ENCODE measurements around the gene DIAPH3. TPM values are rescaled to one million over a fixed set of nuclear protein-coding genes. Genes with fewer than 3 reads are reported as not detected.

The DIAPH3 gene
- polyA plus RNA-seq, 2 of the 4 experiments (the other 2 are of a cell fraction), result 10.8 to 13.6 TPM

DNA sequence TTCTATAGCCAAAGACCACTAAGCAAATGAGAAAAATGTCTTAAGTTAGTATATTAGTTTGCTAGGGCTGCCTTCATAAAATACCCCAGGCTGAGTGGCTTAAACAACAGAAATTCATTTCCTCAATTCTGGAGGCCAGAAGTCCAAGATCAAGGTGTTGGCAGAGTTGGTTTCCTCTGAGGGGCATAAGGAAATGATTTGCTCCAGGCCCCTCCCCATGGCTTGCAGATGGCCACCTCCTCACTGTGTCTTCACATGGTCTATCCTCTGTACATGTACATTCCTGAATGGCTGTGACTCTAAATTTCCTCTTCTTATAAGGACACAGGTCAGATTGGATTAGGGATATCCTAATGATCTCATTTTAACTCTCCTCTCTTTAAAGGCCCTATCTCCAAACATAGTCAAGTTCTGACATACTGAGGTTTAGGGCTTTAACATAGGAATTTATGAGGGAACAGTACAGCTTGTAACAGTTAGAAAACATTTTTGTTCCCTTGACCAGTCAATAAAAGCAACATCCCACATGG lies 307.4 kb downstream of the DIAPH3 start:
- Histone ChIP-seq H3K4me3 (no peak overlapping the region), H3K4me1 (no peaks in the 10 kb centered on the region), H3K9me3 (no peaks in the 10 kb centered on the region), H3K4me2 (no peak overlapping the region), H3K27ac (no peak overlapping the region)
- TF ChIP-seq TP53 (CRISPR knock-in tag; IDR thresholded peaks at IDR 0.05) (no peak), EP300 (IDR thresholded peaks at IDR 0.05) (no peak), ZSCAN20 (CRISPR knock-in tag; IDR thresholded peaks at IDR 0.05) (no peak), RNF2 (IDR thresholded peaks at IDR 0.05; ENCODE audit: borderline replicate concordance, low read depth) (no peak), NR3C1 (IDR thresholded peaks at IDR 0.05) (no peak), ZC3H11A (IDR thresholded peaks at IDR 0.05) (no peak)
- TF ChIP-seq, protein P1, sequence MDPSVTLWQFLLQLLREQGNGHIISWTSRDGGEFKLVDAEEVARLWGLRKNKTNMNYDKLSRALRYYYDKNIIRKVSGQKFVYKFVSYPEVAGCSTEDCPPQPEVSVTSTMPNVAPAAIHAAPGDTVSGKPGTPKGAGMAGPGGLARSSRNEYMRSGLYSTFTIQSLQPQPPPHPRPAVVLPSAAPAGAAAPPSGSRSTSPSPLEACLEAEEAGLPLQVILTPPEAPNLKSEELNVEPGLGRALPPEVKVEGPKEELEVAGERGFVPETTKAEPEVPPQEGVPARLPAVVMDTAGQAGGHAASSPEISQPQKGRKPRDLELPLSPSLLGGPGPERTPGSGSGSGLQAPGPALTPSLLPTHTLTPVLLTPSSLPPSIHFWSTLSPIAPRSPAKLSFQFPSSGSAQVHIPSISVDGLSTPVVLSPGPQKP (IDR thresholded peaks at IDR 0.05; ENCODE audit: low read depth, low read length), result no peak
- TF ChIP-seq, protein P2, sequence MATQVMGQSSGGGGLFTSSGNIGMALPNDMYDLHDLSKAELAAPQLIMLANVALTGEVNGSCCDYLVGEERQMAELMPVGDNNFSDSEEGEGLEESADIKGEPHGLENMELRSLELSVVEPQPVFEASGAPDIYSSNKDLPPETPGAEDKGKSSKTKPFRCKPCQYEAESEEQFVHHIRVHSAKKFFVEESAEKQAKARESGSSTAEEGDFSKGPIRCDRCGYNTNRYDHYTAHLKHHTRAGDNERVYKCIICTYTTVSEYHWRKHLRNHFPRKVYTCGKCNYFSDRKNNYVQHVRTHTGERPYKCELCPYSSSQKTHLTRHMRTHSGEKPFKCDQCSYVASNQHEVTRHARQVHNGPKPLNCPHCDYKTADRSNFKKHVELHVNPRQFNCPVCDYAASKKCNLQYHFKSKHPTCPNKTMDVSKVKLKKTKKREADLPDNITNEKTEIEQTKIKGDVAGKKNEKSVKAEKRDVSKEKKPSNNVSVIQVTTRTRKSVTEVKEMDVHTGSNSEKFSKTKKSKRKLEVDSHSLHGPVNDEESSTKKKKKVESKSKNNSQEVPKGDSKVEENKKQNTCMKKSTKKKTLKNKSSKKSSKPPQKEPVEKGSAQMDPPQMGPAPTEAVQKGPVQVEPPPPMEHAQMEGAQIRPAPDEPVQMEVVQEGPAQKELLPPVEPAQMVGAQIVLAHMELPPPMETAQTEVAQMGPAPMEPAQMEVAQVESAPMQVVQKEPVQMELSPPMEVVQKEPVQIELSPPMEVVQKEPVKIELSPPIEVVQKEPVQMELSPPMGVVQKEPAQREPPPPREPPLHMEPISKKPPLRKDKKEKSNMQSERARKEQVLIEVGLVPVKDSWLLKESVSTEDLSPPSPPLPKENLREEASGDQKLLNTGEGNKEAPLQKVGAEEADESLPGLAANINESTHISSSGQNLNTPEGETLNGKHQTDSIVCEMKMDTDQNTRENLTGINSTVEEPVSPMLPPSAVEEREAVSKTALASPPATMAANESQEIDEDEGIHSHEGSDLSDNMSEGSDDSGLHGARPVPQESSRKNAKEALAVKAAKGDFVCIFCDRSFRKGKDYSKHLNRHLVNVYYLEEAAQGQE (IDR thresholded peaks at IDR 0.05), result no peak
- TF ChIP-seq, protein P3, sequence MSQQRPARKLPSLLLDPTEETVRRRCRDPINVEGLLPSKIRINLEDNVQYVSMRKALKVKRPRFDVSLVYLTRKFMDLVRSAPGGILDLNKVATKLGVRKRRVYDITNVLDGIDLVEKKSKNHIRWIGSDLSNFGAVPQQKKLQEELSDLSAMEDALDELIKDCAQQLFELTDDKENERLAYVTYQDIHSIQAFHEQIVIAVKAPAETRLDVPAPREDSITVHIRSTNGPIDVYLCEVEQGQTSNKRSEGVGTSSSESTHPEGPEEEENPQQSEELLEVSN (IDR thresholded peaks at IDR 0.05; ENCODE audit: borderline replicate concordance, low read depth), result no peak
- DNase-seq (ENCODE audit: low read depth in 1 of 2, low spot score in 1 of 2) (no peak), ATAC-seq (no peak), FAIRE-seq (no peak)
- POLR2A ChIA-PET, result no interaction called here
- CTCF ChIA-PET, result no interaction called here

DNA sequence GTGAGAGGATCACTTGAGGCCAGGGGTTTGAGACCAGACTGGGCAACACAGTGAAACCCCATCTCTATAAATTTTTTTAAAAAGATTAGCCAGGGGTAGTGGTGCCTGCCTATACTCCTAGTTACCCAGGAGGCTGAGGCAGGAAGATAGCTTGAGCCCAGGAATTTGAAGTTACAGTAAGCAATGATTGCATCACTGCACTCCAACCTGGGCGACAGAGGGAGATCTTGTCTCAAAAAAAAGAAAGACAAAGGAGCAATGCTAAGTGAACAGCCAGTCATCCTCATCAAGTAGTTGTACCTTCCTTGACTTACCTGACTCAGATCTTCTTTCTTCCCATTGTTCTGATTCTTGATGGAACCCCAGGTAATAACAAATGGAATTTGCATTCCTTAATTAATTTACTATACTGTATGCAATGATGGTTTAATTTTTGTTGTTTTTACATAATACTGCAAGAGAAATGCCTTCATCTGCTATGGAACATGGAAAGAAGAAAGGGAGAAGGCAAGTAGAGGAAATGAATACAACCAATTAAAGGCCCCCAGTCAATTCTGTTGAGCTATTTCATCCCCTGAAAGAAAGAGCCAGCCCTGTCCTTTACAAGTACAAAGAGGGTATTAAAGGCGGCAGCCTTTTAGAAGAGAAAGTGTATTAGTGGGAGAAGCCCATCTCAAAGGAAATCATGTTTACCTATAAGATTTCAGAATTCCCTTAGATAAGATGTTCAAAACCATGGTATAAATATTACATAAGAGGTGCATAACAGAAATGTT lies 316.7 kb downstream of the DIAPH3 start:
- ChIA-PET CTCF (no interaction called here), POLR2A (no interaction called here)
- no peak for DNase-seq (ENCODE audit: low read depth in 1 of 2, low spot score in 1 of 2)
- no peak overlapping the region for H3K4me3 ChIP-seq
- TF ChIP-seq, protein P1 (IDR thresholded peaks at IDR 0.05; ENCODE audit: low read depth, low read length), result no peak
- no peak for TF ChIP-seq HOXB13 (CRISPR knock-in tag; IDR thresholded peaks at IDR 0.05; ENCODE audit: low read depth)
- no peak for TF ChIP-seq TP53 (CRISPR knock-in tag; IDR thresholded peaks at IDR 0.05)
- TF ChIP-seq, protein P4, sequence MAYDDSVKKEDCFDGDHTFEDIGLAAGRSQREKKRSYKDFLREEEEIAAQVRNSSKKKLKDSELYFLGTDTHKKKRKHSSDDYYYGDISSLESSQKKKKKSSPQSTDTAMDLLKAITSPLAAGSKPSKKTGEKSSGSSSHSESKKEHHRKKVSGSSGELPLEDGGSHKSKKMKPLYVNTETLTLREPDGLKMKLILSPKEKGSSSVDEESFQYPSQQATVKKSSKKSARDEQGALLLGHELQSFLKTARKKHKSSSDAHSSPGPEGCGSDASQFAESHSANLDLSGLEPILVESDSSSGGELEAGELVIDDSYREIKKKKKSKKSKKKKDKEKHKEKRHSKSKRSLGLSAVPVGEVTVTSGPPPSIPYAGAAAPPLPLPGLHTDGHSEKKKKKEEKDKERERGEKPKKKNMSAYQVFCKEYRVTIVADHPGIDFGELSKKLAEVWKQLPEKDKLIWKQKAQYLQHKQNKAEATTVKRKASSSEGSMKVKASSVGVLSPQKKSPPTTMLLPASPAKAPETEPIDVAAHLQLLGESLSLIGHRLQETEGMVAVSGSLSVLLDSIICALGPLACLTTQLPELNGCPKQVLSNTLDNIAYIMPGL (CRISPR knock-in tag; IDR thresholded peaks at IDR 0.05; ENCODE audit: borderline replicate concordance), result no peak
- no peak for TF ChIP-seq HOXA7 (CRISPR knock-in tag; IDR thresholded peaks at IDR 0.05)
- TF ChIP-seq KDM5A (IDR thresholded peaks at IDR 0.05), result no peak
- no peak for TF ChIP-seq FOSL2 (IDR thresholded peaks at IDR 0.05)
- TF ChIP-seq FOSL2 (CRISPR knock-in tag; IDR thresholded peaks at IDR 0.05), result no peak
- TF ChIP-seq ZFP36 (IDR thresholded peaks at IDR 0.05; ENCODE audit: borderline replicate concordance, partially characterized antibody), result no peak
- TF ChIP-seq, protein P5, sequence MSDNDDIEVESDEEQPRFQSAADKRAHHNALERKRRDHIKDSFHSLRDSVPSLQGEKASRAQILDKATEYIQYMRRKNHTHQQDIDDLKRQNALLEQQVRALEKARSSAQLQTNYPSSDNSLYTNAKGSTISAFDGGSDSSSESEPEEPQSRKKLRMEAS (IDR thresholded peaks at IDR 0.05), result no peak
- no peak for TF ChIP-seq HEYL (CRISPR knock-in tag; IDR thresholded peaks at IDR 0.05)
- TF ChIP-seq ZC3H11A (IDR thresholded peaks at IDR 0.05), result no peak
- TF ChIP-seq NR3C1 (IDR thresholded peaks at IDR 0.05), result no peak
- no peak for FAIRE-seq
- H3K9me3 ChIP-seq, result no peaks in the 10 kb centered on the region
- no peak overlapping the region for H3K4me2 ChIP-seq
- no peak overlapping the region for H3K27ac ChIP-seq
- no peak for ATAC-seq
- no peaks in the 10 kb centered on the region for H3K4me1 ChIP-seq
- WGBS (ENCODE audit: missing lambda C conversion rate), result 94% methylated on average over 2 of the region's 2 CpGs
